Measurements from ENCODE around the gene HOXA5. TPM values are rescaled to one million over a fixed set of nuclear protein-coding genes. Genes with fewer than 3 reads are reported as not detected.

HOXA5 gene
- total RNA-seq, 1 donor: 5.8 TPM

- peak; percentile 93 for DNase-seq (ENCODE audit: insufficient read length, low spot score, missing footprints)
- no peak overlapping the region for H2AFZ ChIP-seq (ENCODE audit: low read length)
- H3K4me3 ChIP-seq (ENCODE audit: insufficient read depth, low read length): peak overlapping the region; percentile 92
- H3K9me3 ChIP-seq (ENCODE audit: low read depth, low read length): no peaks in the 10 kb centered on the region
- peak overlapping the region; percentile 95 for H3K27ac ChIP-seq (ENCODE audit: low read depth, low read length)
- no peaks in the 10 kb centered on the region for H3K27me3 ChIP-seq (ENCODE audit: insufficient read depth, low read length)
- peaks cover 54% of the 10 kb centered on the region for H3K4me1 ChIP-seq (ENCODE audit: insufficient read depth, low read length)
- peak overlapping the region; percentile 96 for H3K4me2 ChIP-seq (ENCODE audit: insufficient read depth, low read length)
- H3K36me3 ChIP-seq (ENCODE audit: insufficient read depth, low read length): peaks cover 8% of the 10 kb centered on the region
- peaks cover 96% of the 10 kb centered on the region for H3K79me2 ChIP-seq (ENCODE audit: insufficient read depth, low read length)
- TF ChIP-seq CTCF (IDR thresholded peaks at IDR 0.05; ENCODE audit: extremely low read depth, low read depth, low read length): no peak
- H4K20me1 ChIP-seq (ENCODE audit: insufficient read depth, low read length): no peaks in the 10 kb centered on the region
Observed at GRCh38 chr7:27181795-27182275, 38.4 kb upstream of the HOXA5 start.

- Histone ChIP-seq H3K4me2 (ENCODE audit: insufficient read depth, low read length) (peak overlapping the region; percentile 99), H3K27ac (ENCODE audit: low read depth, low read length) (peak overlapping the region; percentile 76), H3K4me3 (ENCODE audit: insufficient read depth, low read length) (peak overlapping the region; percentile 75), H3K4me1 (ENCODE audit: insufficient read depth, low read length) (peaks cover 57% of the 10 kb centered on the region), H3K79me2 (ENCODE audit: insufficient read depth, low read length) (peaks cover 96% of the 10 kb centered on the region), H2AFZ (ENCODE audit: low read length) (peak overlapping the region; percentile 75), H3K27me3 (ENCODE audit: insufficient read depth, low read length) (no peaks in the 10 kb centered on the region), H3K9me3 (ENCODE audit: low read depth, low read length) (no peaks in the 10 kb centered on the region), H4K20me1 (ENCODE audit: insufficient read depth, low read length) (no peaks in the 10 kb centered on the region), H3K36me3 (ENCODE audit: insufficient read depth, low read length) (peaks cover 8% of the 10 kb centered on the region)
- TF ChIP-seq CTCF (IDR thresholded peaks at IDR 0.05; ENCODE audit: extremely low read depth, low read depth, low read length): no peak
- DNase-seq (ENCODE audit: insufficient read length, low spot score, missing footprints): peak; percentile 86
Observed at GRCh38 chr7:27180431-27181420, 37.2 kb upstream of the HOXA5 start.

GRCh38 chr7:27179503-27180430 lies 36.3 kb upstream of the HOXA5 start:
- Histone ChIP-seq H2AFZ (ENCODE audit: low read length) (peak overlapping the region; percentile 75), H3K27ac (ENCODE audit: low read depth, low read length) (peak overlapping the region; percentile 76), H3K36me3 (ENCODE audit: insufficient read depth, low read length) (peaks cover 8% of the 10 kb centered on the region), H3K27me3 (ENCODE audit: insufficient read depth, low read length) (no peaks in the 10 kb centered on the region), H3K4me1 (ENCODE audit: insufficient read depth, low read length) (peaks cover 67% of the 10 kb centered on the region), H3K4me2 (ENCODE audit: insufficient read depth, low read length) (peak overlapping the region; percentile 99), H4K20me1 (ENCODE audit: insufficient read depth, low read length) (no peaks in the 10 kb centered on the region), H3K79me2 (ENCODE audit: insufficient read depth, low read length) (peaks cover 98% of the 10 kb centered on the region), H3K4me3 (ENCODE audit: insufficient read depth, low read length) (peak overlapping the region; percentile 75), H3K9me3 (ENCODE audit: low read depth, low read length) (no peaks in the 10 kb centered on the region)
- peak; percentile 96 for DNase-seq (ENCODE audit: insufficient read length, low spot score, missing footprints)
- peak; percentile 85 for TF ChIP-seq CTCF (IDR thresholded peaks at IDR 0.05; ENCODE audit: extremely low read depth, low read depth, low read length)

All from osteoblast (primary cell).